Measurements from ENCODE around the gene SREBF2.

The SREBF2 gene

GRCh38 chr22:41832553-41833368 is at the start of gene SREBF2:
SREBF2 (plus strand) TSS chr22:41833105; CDS start chr22:41833271, 166 bp downstream.
- peaks cover 4% of the 10 kb centered on the region for H3K9me3 Mint-ChIP-seq
- H3K4me3 Mint-ChIP-seq, result peak within 1 kb of the TSS; percentile 92
- H3K4me1 Mint-ChIP-seq, result peaks cover 45% of the 10 kb centered on the region
- no peaks in the 10 kb centered on the region for H3K27me3 Mint-ChIP-seq
- DNase-seq, result peak; percentile 100
- CTCF ChIA-PET, result interaction anchor here (1.0 to 5.0 kb wide), 4 partner anchors 25 to 135 kb away, joined by 3 to 25 read pairs (median 4); no protein-coding TSS in a partner anchor
- peaks cover 55% of the 10 kb centered on the region for H3K36me3 Mint-ChIP-seq
- H3K27ac Mint-ChIP-seq, result peak within 1 kb of the TSS; percentile 99

- H3K27ac Mint-ChIP-seq, result no peak overlapping the region
- peaks cover 44% of the 10 kb centered on the region for H3K36me3 Mint-ChIP-seq
- H3K4me1 Mint-ChIP-seq, result peaks cover 45% of the 10 kb centered on the region
- CTCF ChIA-PET, result interaction anchor here (1.4 kb wide), 1 partner anchor 41 kb away, joined by 5 read pairs; no protein-coding TSS in a partner anchor
- no peaks in the 10 kb centered on the region for H3K9me3 Mint-ChIP-seq
- no peak for DNase-seq
- no peaks in the 10 kb centered on the region for H3K27me3 Mint-ChIP-seq
- no peak overlapping the region for H3K4me3 Mint-ChIP-seq
These were observed 45.6 kb upstream of the SREBF2 start for GRCh38 chr22:41787331-41787730.

GRCh38 chr22:41793871-41794270 is 39.0 kb upstream of the SREBF2 start:
- H3K36me3 Mint-ChIP-seq, result peaks cover 55% of the 10 kb centered on the region
- CTCF ChIA-PET, result no interaction called here

GRCh38 chr22:41798736-41799135 is 34.2 kb upstream of the SREBF2 start:
- Mint-ChIP-seq H3K36me3 (peaks cover 34% of the 10 kb centered on the region), H3K4me3 (no peak overlapping the region), H3K4me1 (peaks cover 32% of the 10 kb centered on the region), H3K27ac (no peak overlapping the region), H3K9me3 (no peaks in the 10 kb centered on the region), H3K27me3 (no peaks in the 10 kb centered on the region)
- no peak for DNase-seq
- CTCF ChIA-PET, result interaction anchor here (1.1 to 5.7 kb wide), 3 partner anchors 15 to 101 kb away, joined by 6 to 31 read pairs (median 8); partner anchors contain the start of gene MEI1

More at GRCh38 chr22:41793871-41794270, 39.0 kb upstream of the SREBF2 start:
- no peak overlapping the region for H3K27ac Mint-ChIP-seq
- no peaks in the 10 kb centered on the region for H3K4me1 Mint-ChIP-seq
- DNase-seq, result no peak
- H3K9me3 Mint-ChIP-seq, result no peaks in the 10 kb centered on the region
- no peak overlapping the region for H3K4me3 Mint-ChIP-seq
- H3K27me3 Mint-ChIP-seq, result no peaks in the 10 kb centered on the region

- DNase-seq, result no peak
- peaks cover 29% of the 10 kb centered on the region for H3K36me3 Mint-ChIP-seq
These were observed 33.2 kb upstream of the SREBF2 start for GRCh38 chr22:41799486-41800347.

GRCh38 chr22:41800348-41801146 is 32.4 kb upstream of the SREBF2 start, which contains the start of gene CCDC134:
CCDC134 (plus strand) TSS chr22:41800679; CDS start chr22:41808891, 8,212 bp downstream.
- peaks cover 48% of the 10 kb centered on the region for H3K4me1 Mint-ChIP-seq
- H3K36me3 Mint-ChIP-seq, result peaks cover 21% of the 10 kb centered on the region
- peak; percentile 95 for DNase-seq
- no peaks in the 10 kb centered on the region for H3K27me3 Mint-ChIP-seq
- CTCF ChIA-PET, result interaction anchor here (0.5 to 5.7 kb wide), 12 partner anchors 18 to 606 kb away, joined by 3 to 31 read pairs (median 4); partner anchors contain the start of gene MEI1
- peak within 1 kb of the TSS; percentile 86 for H3K4me3 Mint-ChIP-seq
- H3K9me3 Mint-ChIP-seq, result no peaks in the 10 kb centered on the region
- peak within 1 kb of the TSS; percentile 97 for H3K27ac Mint-ChIP-seq

More at GRCh38 chr22:41799486-41800347, 33.2 kb upstream of the SREBF2 start:
- H3K4me3 Mint-ChIP-seq, result peak overlapping the region; percentile 86
- peaks cover 42% of the 10 kb centered on the region for H3K4me1 Mint-ChIP-seq
- CTCF ChIA-PET, result interaction anchor here (0.8 to 5.7 kb wide), 9 partner anchors 16 to 135 kb away, joined by 3 to 31 read pairs (median 6); partner anchors contain the start of gene MEI1
- H3K27ac Mint-ChIP-seq, result peak overlapping the region; percentile 97
- H3K9me3 Mint-ChIP-seq, result no peaks in the 10 kb centered on the region
- H3K27me3 Mint-ChIP-seq, result no peaks in the 10 kb centered on the region

GRCh38 chr22:41801147-41801819 is 31.6 kb upstream of the SREBF2 start:
- Mint-ChIP-seq H3K4me3 (peak overlapping the region; percentile 86), H3K27ac (peak overlapping the region; percentile 97), H3K27me3 (no peaks in the 10 kb centered on the region), H3K4me1 (peaks cover 50% of the 10 kb centered on the region), H3K9me3 (no peaks in the 10 kb centered on the region), H3K36me3 (peaks cover 18% of the 10 kb centered on the region)
- DNase-seq, result no peak
- CTCF ChIA-PET, result interaction anchor here (1.0 to 5.7 kb wide), 9 partner anchors 19 to 140 kb away, joined by 3 to 31 read pairs (median 5); partner anchors contain the start of gene MEI1

GRCh38 chr22:41801886-41802285 is 31.0 kb upstream of the SREBF2 start:
- Mint-ChIP-seq H3K4me3 (peak overlapping the region; percentile 86), H3K36me3 (peaks cover 18% of the 10 kb centered on the region), H3K9me3 (no peaks in the 10 kb centered on the region), H3K4me1 (peaks cover 50% of the 10 kb centered on the region), H3K27me3 (no peaks in the 10 kb centered on the region), H3K27ac (peak overlapping the region; percentile 33)
- no peak for DNase-seq
- CTCF ChIA-PET, result interaction anchor here (1.5 to 5.7 kb wide), 3 partner anchors 56 to 139 kb away, joined by 4 to 31 read pairs (median 7); partner anchors contain the start of gene MEI1

GRCh38 chr22:41805639-41806038 is 27.3 kb upstream of the SREBF2 start:
- no peaks in the 10 kb centered on the region for H3K27me3 Mint-ChIP-seq
- no peak overlapping the region for H3K4me3 Mint-ChIP-seq

GRCh38 chr22:41808400-41808799 is 24.5 kb upstream of the SREBF2 start:
- Mint-ChIP-seq H3K4me3 (no peak overlapping the region), H3K27ac (no peak overlapping the region), H3K4me1 (peaks cover 19% of the 10 kb centered on the region), H3K27me3 (no peaks in the 10 kb centered on the region), H3K36me3 (peaks cover 23% of the 10 kb centered on the region), H3K9me3 (no peaks in the 10 kb centered on the region)
- CTCF ChIA-PET, result interaction anchor here (0.8 kb wide), 1 partner anchor 111 kb away, joined by 5 read pairs; no protein-coding TSS in a partner anchor
- DNase-seq, result no peak

More at GRCh38 chr22:41805639-41806038, 27.3 kb upstream of the SREBF2 start:
- DNase-seq, result no peak
- peaks cover 38% of the 10 kb centered on the region for H3K4me1 Mint-ChIP-seq
- H3K36me3 Mint-ChIP-seq, result peaks cover 32% of the 10 kb centered on the region
- no peak overlapping the region for H3K27ac Mint-ChIP-seq
- H3K9me3 Mint-ChIP-seq, result no peaks in the 10 kb centered on the region
- CTCF ChIA-PET, result interaction anchor here (1.2 to 1.4 kb wide), 2 partner anchors 51 to 59 kb away, joined by 3 to 5 read pairs; no protein-coding TSS in a partner anchor

GRCh38 chr22:41810022-41810421 is 22.9 kb upstream of the SREBF2 start:
- no peaks in the 10 kb centered on the region for H3K27me3 Mint-ChIP-seq
- H3K4me1 Mint-ChIP-seq, result peaks cover 5% of the 10 kb centered on the region
- peaks cover 23% of the 10 kb centered on the region for H3K36me3 Mint-ChIP-seq
- no peaks in the 10 kb centered on the region for H3K9me3 Mint-ChIP-seq
- peak overlapping the region; percentile 21 for H3K27ac Mint-ChIP-seq
- CTCF ChIA-PET, result no interaction called here
- H3K4me3 Mint-ChIP-seq, result no peak overlapping the region
- no peak for DNase-seq

- H3K4me3 Mint-ChIP-seq, result no peak overlapping the region
These were observed 19.9 kb upstream of the SREBF2 start for GRCh38 chr22:41812805-41813545.

More at GRCh38 chr22:41812805-41813545, 19.9 kb upstream of the SREBF2 start:
- Mint-ChIP-seq H3K27ac (no peak overlapping the region), H3K36me3 (peaks cover 29% of the 10 kb centered on the region), H3K27me3 (no peaks in the 10 kb centered on the region), H3K4me1 (no peaks in the 10 kb centered on the region), H3K9me3 (no peaks in the 10 kb centered on the region)
- CTCF ChIA-PET, result interaction anchor here (0.7 to 0.9 kb wide), 2 partner anchors 10 to 43 kb away, joined by 3 read pairs; no protein-coding TSS in a partner anchor
- DNase-seq, result no peak
